WTC11 (cell line): ENCODE measurements around the gene TMCC1. TPM values are rescaled to one million over a fixed set of nuclear protein-coding genes. Genes with fewer than 3 reads are reported as not detected.

Experiments used
- ATAC-seq: fragments of 200-7000 bp; cut with Tn5 transposase; 2 replicates; pipeline ENCODE4 v1.10.0; 2021; ENCODE audit warnings: mild to moderate bottlenecking, moderate library complexity
- CTCF ChIA-PET: fragments of 300-600 bp; sonication (Branson Sonifier 250); formaldehyde crosslinking; loops from one replicate; lab custom pipeline; 2021; ENCODE audit warnings: antibody characterized with exemption; lab: Charles Lee
- POLR2A ChIA-PET: fragments of 350-600 bp; sonication (Branson Sonifier 250); formaldehyde crosslinking; loops from one replicate; lab custom pipeline; 2021; ENCODE audit warnings: antibody characterized with exemption; lab: Charles Lee
- DNase-seq: peaks from one replicate; pipeline ENCODE4 v3.0.0; 2021; ENCODE audit warnings: low spot score
- H3K27ac Mint-ChIP-seq: 2 replicates; pipeline ENCODE4 v1.8.0; 2021; ENCODE audit warnings: mixed read lengths
- H3K27me3 Mint-ChIP-seq: 2 replicates; pipeline ENCODE4 v1.8.0; 2021; ENCODE audit warnings: low read depth, mild to moderate bottlenecking, moderate library complexity, mixed read lengths
- H3K36me3 Mint-ChIP-seq: 2 replicates; pipeline ENCODE4 v1.8.0; 2021; ENCODE audit warnings: mixed read lengths
- H3K4me1 Mint-ChIP-seq: 2 replicates; pipeline ENCODE4 v1.8.0; 2022; ENCODE audit warnings: mixed read lengths
- H3K4me3 Mint-ChIP-seq: 2 replicates; pipeline ENCODE4 v1.8.0; 2021; ENCODE audit warnings: mild to moderate bottlenecking, moderate library complexity, mixed read lengths
- H3K9me3 Mint-ChIP-seq: 2 replicates; pipeline ENCODE4 v1.8.0; 2021; ENCODE audit warnings: mixed read lengths
- AFF4 ChIP-seq: sonication (generic); formaldehyde crosslinking; IDR thresholded peaks from 2 replicates; pipeline ENCODE4 v1.8.1; 2023; ENCODE audit warnings: mild to moderate bottlenecking, missing genetic modification reagents, borderline replicate concordance
- ATF6 ChIP-seq: sonication (generic); formaldehyde crosslinking; IDR thresholded peaks from 2 replicates; pipeline ENCODE4 v1.8.1; 2023; ENCODE audit warnings: mild to moderate bottlenecking, missing genetic modification reagents
- CREM ChIP-seq: sonication (generic); formaldehyde crosslinking; IDR thresholded peaks from 2 replicates; pipeline ENCODE4 v1.8.1; 2022; ENCODE audit warnings: mild to moderate bottlenecking, missing genetic modification reagents, moderate library complexity
- ESRRA ChIP-seq: sonication (generic); formaldehyde crosslinking; IDR thresholded peaks from 2 replicates; pipeline ENCODE4 v1.8.1; 2022; ENCODE audit warnings: mild to moderate bottlenecking, missing genetic modification reagents, borderline replicate concordance
- NFATC4 ChIP-seq: fragments of 250-450 bp; sonication (Bioruptor Pico); IDR thresholded peaks from 2 replicates; pipeline ENCODE4 v1.9.0; 2021; ENCODE audit warnings: mild to moderate bottlenecking
- NR1H2 ChIP-seq: sonication (generic); formaldehyde crosslinking; IDR thresholded peaks from 2 replicates; pipeline ENCODE4 v1.9.0; 2021; ENCODE audit warnings: mild to moderate bottlenecking, moderate library complexity, missing genetic modification reagents
- RELA ChIP-seq: sonication (generic); formaldehyde crosslinking; IDR thresholded peaks from 2 replicates; pipeline ENCODE4 v1.8.1; 2022; ENCODE audit warnings: missing genetic modification reagents, mild to moderate bottlenecking, borderline replicate concordance
- RORB ChIP-seq: fragments of 250-450 bp; sonication (Bioruptor Pico); IDR thresholded peaks from 2 replicates; pipeline ENCODE4 v1.9.0; 2021; ENCODE audit warnings: mild to moderate bottlenecking
- TEAD1 ChIP-seq: sonication (generic); formaldehyde crosslinking; IDR thresholded peaks from 2 replicates; pipeline ENCODE4 v1.8.0; 2022; ENCODE audit warnings: mild to moderate bottlenecking, missing genetic modification reagents
- ZNF121 ChIP-seq: sonication (generic); formaldehyde crosslinking; IDR thresholded peaks from 2 replicates; pipeline ENCODE4 v1.8.0; 2023; ENCODE audit warnings: missing genetic modification reagents
- ZNF219 ChIP-seq: sonication (generic); formaldehyde crosslinking; IDR thresholded peaks from 2 replicates; pipeline ENCODE4 v1.8.0; 2023; ENCODE audit warnings: missing genetic modification reagents, mild to moderate bottlenecking, borderline replicate concordance
- ZNF232 ChIP-seq: sonication (generic); formaldehyde crosslinking; IDR thresholded peaks from 2 replicates; pipeline ENCODE4 v1.8.0; 2022; ENCODE audit warnings: mild to moderate bottlenecking, missing genetic modification reagents
- ZNF281 ChIP-seq: sonication (generic); formaldehyde crosslinking; IDR thresholded peaks from 2 replicates; pipeline ENCODE4 v1.8.0; 2023; ENCODE audit warnings: mild to moderate bottlenecking, missing genetic modification reagents
- ZNF532 ChIP-seq: fragments of 250-450 bp; sonication (Bioruptor Pico); IDR thresholded peaks from 2 replicates; pipeline ENCODE4 v1.9.0; 2021; ENCODE audit warnings: mild to moderate bottlenecking, borderline replicate concordance
- total RNA-seq: library from RNA; stranded (reverse); gene quantifications from 3 replicates; pipeline ENCODE4 v1.2.3, GENCODE V29; 2021
- TF ChIP-seq, protein P1 (sequence below): fragments of 250-450 bp; sonication (Bioruptor Pico); IDR thresholded peaks from 2 replicates; pipeline ENCODE4 v1.9.0; 2021; ENCODE audit warnings: mild to moderate bottlenecking
- TF ChIP-seq, protein P2 (sequence below): sonication (generic); formaldehyde crosslinking; conservative IDR thresholded peaks from 2 replicates; pipeline ENCODE4 v1.8.1; 2023; ENCODE audit warnings: mild to moderate bottlenecking, low read depth, missing genetic modification reagents, moderate library complexity
- TF ChIP-seq, protein P3 (sequence below): sonication (generic); formaldehyde crosslinking; conservative IDR thresholded peaks from 2 replicates; pipeline ENCODE4 v1.8.1; 2022; ENCODE audit warnings: mild to moderate bottlenecking, missing genetic modification reagents

The TMCC1 gene
- total RNA-seq, 1 experiment from 2014 or later: 29.3 TPM

DNA sequence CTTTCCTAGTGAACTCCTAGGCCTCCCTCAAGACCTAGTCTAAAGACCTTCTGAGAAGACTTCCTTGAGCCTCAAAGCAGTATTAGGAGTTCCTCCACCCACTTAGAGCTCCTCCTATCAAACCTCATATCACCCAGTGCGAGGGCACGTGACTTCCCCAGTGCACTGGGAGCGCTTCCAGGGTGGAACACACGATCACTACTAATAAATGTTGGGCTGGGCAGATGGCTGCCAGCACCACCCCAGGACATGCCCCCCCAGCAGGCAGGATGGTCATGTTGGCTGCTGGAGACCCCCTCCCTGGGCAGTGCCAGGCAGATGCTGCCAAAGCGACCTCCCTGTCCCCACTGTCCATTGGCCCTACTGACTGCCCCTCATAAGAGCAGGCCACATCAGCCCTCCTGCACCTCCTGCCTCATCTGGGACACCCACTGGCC is 278.6 kb downstream of the TMCC1 start:
- Mint-ChIP-seq H3K4me1 (peaks cover 28% of the 10 kb centered on the region), H3K9me3 (no peaks in the 10 kb centered on the region), H3K27ac (no peak overlapping the region), H3K27me3 (no peaks in the 10 kb centered on the region; the same call in 1 of the 2 replicates), H3K36me3 (no peaks in the 10 kb centered on the region), H3K4me3 (no peak overlapping the region)
- ChIA-PET POLR2A (no interaction called here), CTCF (interaction anchor here (3.3 kb wide), 1 partner anchor 125 kb away, joined by 16 read pairs; no protein-coding TSS in a partner anchor)
- DNase-seq (no peak), ATAC-seq (no peak)
- TF ChIP-seq RORB (CRISPR knock-in tag) (no peak), ESRRA (CRISPR knock-in tag) (no peak), ZNF121 (CRISPR knock-in tag) (no peak), TEAD1 (CRISPR knock-in tag) (no peak)

DNA sequence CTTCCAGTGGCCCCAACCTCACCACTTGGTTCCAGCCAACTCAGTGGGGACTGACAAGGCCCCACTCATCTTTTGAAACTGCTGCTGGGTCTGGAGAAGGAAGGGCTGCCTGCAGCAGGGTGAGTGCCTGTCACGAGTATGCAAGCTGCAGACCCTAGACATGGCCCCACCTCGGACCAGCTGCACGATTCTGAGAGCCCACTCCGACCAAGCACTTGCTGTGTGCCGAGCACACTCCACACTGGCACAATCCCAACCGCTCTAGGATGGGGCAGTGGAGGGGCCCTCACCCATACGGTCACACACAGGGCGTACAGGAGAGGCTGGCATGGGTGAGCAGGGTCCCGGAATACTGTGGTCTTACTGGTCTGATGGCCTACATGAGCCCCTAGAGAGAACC is 279.1 kb downstream of the TMCC1 start:
- Mint-ChIP-seq H3K27ac (no peak overlapping the region), H3K4me1 (peaks cover 32% of the 10 kb centered on the region), H3K36me3 (no peaks in the 10 kb centered on the region), H3K27me3 (no peaks in the 10 kb centered on the region; the same call in 1 of the 2 replicates), H3K4me3 (no peak overlapping the region), H3K9me3 (no peaks in the 10 kb centered on the region)
- DNase-seq: no peak
- ChIA-PET POLR2A (no interaction called here), CTCF (interaction anchor here (1.7 to 3.3 kb wide), 2 partner anchors 12 to 124 kb away, joined by 6 to 16 read pairs; no protein-coding TSS in a partner anchor)
- ATAC-seq: no peak
- TF ChIP-seq NFATC4 (CRISPR knock-in tag) (no peak), ZNF232 (CRISPR knock-in tag) (no peak), ZNF532 (CRISPR knock-in tag) (no peak), ZNF281 (no peak), CREM (no peak), RELA (no peak), NR1H2 (CRISPR knock-in tag) (no peak), AFF4 (CRISPR knock-in tag) (no peak), ATF6 (CRISPR knock-in tag) (no peak), ZNF219 (CRISPR knock-in tag) (no peak)
- TF ChIP-seq, protein P1, sequence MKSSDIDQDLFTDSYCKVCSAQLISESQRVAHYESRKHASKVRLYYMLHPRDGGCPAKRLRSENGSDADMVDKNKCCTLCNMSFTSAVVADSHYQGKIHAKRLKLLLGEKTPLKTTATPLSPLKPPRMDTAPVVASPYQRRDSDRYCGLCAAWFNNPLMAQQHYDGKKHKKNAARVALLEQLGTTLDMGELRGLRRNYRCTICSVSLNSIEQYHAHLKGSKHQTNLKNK (CRISPR knock-in tag): no peak
- TF ChIP-seq, protein P2, sequence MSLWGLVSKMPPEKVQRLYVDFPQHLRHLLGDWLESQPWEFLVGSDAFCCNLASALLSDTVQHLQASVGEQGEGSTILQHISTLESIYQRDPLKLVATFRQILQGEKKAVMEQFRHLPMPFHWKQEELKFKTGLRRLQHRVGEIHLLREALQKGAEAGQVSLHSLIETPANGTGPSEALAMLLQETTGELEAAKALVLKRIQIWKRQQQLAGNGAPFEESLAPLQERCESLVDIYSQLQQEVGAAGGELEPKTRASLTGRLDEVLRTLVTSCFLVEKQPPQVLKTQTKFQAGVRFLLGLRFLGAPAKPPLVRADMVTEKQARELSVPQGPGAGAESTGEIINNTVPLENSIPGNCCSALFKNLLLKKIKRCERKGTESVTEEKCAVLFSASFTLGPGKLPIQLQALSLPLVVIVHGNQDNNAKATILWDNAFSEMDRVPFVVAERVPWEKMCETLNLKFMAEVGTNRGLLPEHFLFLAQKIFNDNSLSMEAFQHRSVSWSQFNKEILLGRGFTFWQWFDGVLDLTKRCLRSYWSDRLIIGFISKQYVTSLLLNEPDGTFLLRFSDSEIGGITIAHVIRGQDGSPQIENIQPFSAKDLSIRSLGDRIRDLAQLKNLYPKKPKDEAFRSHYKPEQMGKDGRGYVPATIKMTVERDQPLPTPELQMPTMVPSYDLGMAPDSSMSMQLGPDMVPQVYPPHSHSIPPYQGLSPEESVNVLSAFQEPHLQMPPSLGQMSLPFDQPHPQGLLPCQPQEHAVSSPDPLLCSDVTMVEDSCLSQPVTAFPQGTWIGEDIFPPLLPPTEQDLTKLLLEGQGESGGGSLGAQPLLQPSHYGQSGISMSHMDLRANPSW: no peak
- TF ChIP-seq, protein P3, sequence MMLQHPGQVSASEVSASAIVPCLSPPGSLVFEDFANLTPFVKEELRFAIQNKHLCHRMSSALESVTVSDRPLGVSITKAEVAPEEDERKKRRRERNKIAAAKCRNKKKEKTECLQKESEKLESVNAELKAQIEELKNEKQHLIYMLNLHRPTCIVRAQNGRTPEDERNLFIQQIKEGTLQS (CRISPR knock-in tag): no peak
